GM18526 (cell line): ENCODE results near the gene AGBL1.

Source experiments
- POLR2A ChIP-seq: IDR thresholded peaks from 3 replicates; pipeline ENCODE4 v1.6.1; 2011; ENCODE audit not compliant: insufficient read length; ENCODE audit errors: extremely low read depth

Gene AGBL1

GRCh38 chr15:86624261-86625036 is 544.8 kb downstream of the AGBL1 start:
- no peak for TF ChIP-seq POLR2A

GRCh38 chr15:86629409-86630356 is 550.0 kb downstream of the AGBL1 start:
- no peak for TF ChIP-seq POLR2A

- no peak for TF ChIP-seq POLR2A
Observed at GRCh38 chr15:86630946-86631345, 551.3 kb downstream of the AGBL1 start.

GRCh38 chr15:86634146-86634545 is 554.5 kb downstream of the AGBL1 start:
- TF ChIP-seq POLR2A = no peak

GRCh38 chr15:86634992-86635638 is 555.4 kb downstream of the AGBL1 start:
- TF ChIP-seq POLR2A = no peak

- TF ChIP-seq POLR2A = no peak
Observed at GRCh38 chr15:86644339-86644738, 564.7 kb downstream of the AGBL1 start.

- TF ChIP-seq POLR2A = no peak
Observed at GRCh38 chr15:86645925-86646500, 566.3 kb downstream of the AGBL1 start.

- no peak for TF ChIP-seq POLR2A
Observed at GRCh38 chr15:86647810-86648440, 568.3 kb downstream of the AGBL1 start.

GRCh38 chr15:86649277-86649676 is 569.6 kb downstream of the AGBL1 start:
- no peak for TF ChIP-seq POLR2A

GRCh38 chr15:86650094-86650493 is 570.4 kb downstream of the AGBL1 start:
- TF ChIP-seq POLR2A = no peak

GRCh38 chr15:86653344-86654197 is 573.9 kb downstream of the AGBL1 start:
- no peak for TF ChIP-seq POLR2A

- no peak for TF ChIP-seq POLR2A
Observed at GRCh38 chr15:86654501-86654900, 574.8 kb downstream of the AGBL1 start.

GRCh38 chr15:86657305-86657704 is 577.6 kb downstream of the AGBL1 start:
- TF ChIP-seq POLR2A = no peak
